ENCODE data around the gene RYR1. TPM values are rescaled to one million over a fixed set of nuclear protein-coding genes. Genes with fewer than 3 reads are reported as not detected.
"Not testable (repeated sequence)": the region's sequence is repeated elsewhere in the genome, so short reads cannot be mapped to it uniquely, and the experiment has no call there.

Gene RYR1
- total RNA-seq, 1 experiment from 2014 or later = not detected

DNA sequence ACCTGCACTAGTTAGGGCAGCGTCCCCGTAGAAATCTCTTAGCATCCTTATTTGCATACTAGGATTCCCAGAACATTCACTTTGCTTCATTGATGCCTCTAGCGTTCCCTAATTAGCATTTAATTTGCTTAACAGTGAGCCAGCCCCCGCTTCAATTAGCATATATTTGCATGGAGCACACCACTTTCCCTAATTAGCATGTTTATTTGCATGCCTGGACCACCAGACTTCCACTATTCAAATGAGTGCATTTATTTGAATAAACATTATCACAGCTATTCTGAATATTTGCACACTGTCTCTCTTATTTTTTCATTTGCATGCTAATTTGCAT is 69.6 kb downstream of the RYR1 start:
- Histone ChIP-seq H3K27ac (no peak overlapping the region), H3K4me3 (no peak overlapping the region), H3K27me3 (replicated peaks) (peaks cover 4% of the 10 kb centered on the region; the same call in 1 of the 2 replicates), H3K9me3 (replicated peaks) (no peaks in the 10 kb centered on the region), H3K4me1 (replicated peaks) (no peaks in the 10 kb centered on the region), H3K36me3 (no peaks in the 10 kb centered on the region)
- no peak for DNase-seq (ENCODE audit: low read depth in 1 of 2, low spot score in 2 of 2)

DNA sequence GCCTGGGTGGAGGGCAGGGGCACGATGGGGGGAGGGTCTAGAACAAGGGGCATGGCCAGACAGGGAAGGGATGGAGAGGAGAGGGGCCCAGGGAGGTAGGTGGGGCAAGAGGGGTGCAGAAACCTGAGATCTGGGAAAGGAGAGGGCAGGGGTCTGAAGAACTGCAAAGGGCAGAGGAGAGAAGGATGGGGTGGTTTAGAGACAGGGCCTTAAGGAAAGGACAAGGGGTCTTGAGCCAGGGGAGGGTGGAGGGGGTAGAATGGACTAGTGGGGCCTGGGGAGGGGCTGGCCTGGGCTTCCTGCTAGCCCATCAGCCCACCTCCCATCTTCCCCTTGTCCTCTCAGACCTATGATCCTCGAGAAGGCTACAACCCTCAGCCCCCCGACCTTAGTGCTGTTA is 72.5 kb downstream of the RYR1 start:
- Histone ChIP-seq H3K36me3 (no peaks in the 10 kb centered on the region), H3K4me3 (no peak overlapping the region), H3K27ac (no peak overlapping the region), H3K9me3 (replicated peaks) (no peaks in the 10 kb centered on the region), H3K27me3 (replicated peaks) (peaks cover 4% of the 10 kb centered on the region; the same call in 1 of the 2 replicates), H3K4me1 (replicated peaks) (no peaks in the 10 kb centered on the region)
- no peak for DNase-seq (ENCODE audit: low read depth in 1 of 2, low spot score in 2 of 2)

DNA sequence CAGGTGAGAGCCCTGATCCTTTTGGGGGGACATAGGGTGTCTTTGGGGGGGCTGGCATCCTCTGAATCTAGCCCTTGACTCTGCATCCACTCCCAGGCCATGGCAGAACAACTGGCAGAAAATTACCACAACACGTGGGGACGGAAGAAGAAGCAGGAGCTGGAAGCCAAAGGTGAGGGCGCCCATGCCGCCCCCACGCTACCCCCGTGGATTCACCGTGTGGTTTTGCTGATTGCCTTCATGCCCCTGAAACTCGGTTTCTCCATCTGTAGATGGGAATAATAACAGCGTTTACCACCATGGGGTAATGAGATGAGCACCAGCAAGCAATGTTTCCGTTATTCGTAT is 72.9 kb downstream of the RYR1 start:
- Histone ChIP-seq H3K27ac (no peak overlapping the region), H3K27me3 (replicated peaks) (peaks cover 4% of the 10 kb centered on the region; the same call in 1 of the 2 replicates), H3K4me3 (no peak overlapping the region), H3K36me3 (no peaks in the 10 kb centered on the region), H3K9me3 (replicated peaks) (no peaks in the 10 kb centered on the region), H3K4me1 (replicated peaks) (no peaks in the 10 kb centered on the region)
- no peak for DNase-seq (ENCODE audit: low read depth in 1 of 2, low spot score in 2 of 2)

- DNase-seq (ENCODE audit: low read depth in 1 of 2, low spot score in 2 of 2) = peak; percentile 20 to 67
- H3K36me3 ChIP-seq = no peaks in the 10 kb centered on the region
- H3K4me3 ChIP-seq = no peak overlapping the region
- H3K9me3 ChIP-seq (replicated peaks) = no peaks in the 10 kb centered on the region
- no peak overlapping the region for H3K27ac ChIP-seq
- H3K27me3 ChIP-seq (replicated peaks) = peaks cover 4% of the 10 kb centered on the region; the same call in 1 of the 2 replicates
- no peaks in the 10 kb centered on the region for H3K4me1 ChIP-seq (replicated peaks)
These were observed 73.4 kb downstream of the RYR1 start for GRCh38 chr19:38506723-38507550.

DNA sequence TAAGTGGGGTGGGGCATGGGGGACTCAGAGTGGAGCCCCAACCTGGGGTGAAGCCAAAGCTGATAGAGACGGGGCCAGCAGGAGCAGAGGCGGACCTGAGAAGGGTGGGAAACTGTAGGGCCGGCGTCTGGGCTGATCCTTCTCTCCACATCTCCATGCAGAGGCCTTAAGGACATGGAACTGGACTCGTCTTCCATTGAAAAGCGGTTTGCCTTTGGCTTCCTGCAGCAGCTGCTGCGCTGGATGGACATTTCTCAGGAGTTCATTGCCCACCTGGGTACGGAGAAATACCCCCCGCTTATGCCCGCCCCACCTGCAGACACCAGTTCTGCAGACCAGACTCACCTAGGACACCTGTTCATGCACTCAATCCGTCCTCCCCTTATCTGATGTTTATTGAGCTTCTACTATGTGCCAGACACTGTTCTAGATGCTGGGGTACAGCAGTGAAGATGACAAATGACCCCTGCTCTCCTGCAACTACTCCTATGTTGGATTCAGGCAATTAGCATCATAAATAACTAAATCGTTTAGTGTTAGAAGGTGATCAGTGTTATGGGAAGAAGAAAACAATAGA is 74.1 kb downstream of the RYR1 start:
- no peaks in the 10 kb centered on the region for H3K4me1 ChIP-seq (replicated peaks)
- H3K36me3 ChIP-seq = no peaks in the 10 kb centered on the region
- peaks cover 4% of the 10 kb centered on the region; the same call in 1 of the 2 replicates for H3K27me3 ChIP-seq (replicated peaks)
- H3K4me3 ChIP-seq = no peak overlapping the region
- no peak overlapping the region for H3K27ac ChIP-seq
- no peak for DNase-seq (ENCODE audit: low read depth in 1 of 2, low spot score in 2 of 2)
- no peaks in the 10 kb centered on the region for H3K9me3 ChIP-seq (replicated peaks)

- Histone ChIP-seq H3K36me3 (no peaks in the 10 kb centered on the region), H3K9me3 (replicated peaks) (no peaks in the 10 kb centered on the region), H3K27me3 (replicated peaks) (peaks cover 4% of the 10 kb centered on the region; the same call in 1 of the 2 replicates), H3K27ac (no peak overlapping the region), H3K4me1 (replicated peaks) (no peaks in the 10 kb centered on the region), H3K4me3 (no peak overlapping the region)
- no peak for DNase-seq (ENCODE audit: low read depth in 1 of 2, low spot score in 2 of 2)
These were observed 75.0 kb downstream of the RYR1 start for GRCh38 chr19:38508507-38508906.

DNA sequence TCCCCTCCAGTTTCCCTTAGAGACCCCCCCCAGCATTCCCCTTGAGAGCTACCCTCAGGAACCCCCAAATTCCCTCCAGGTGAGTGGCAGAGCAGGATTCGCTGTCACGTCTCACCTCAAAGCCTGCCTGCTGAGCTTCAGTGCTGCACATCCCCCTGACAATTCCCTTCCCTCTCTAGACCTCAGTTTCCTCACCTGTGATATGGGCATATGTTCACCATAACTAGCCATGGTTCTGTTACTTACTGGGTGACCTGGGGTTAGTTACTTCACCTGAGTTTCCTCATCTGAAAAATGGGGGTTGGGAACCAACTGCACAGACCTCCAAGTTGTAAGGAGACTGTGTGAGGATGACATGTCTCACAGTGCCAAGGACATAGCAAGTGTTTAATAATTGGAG is 75.5 kb downstream of the RYR1 start:
- no peaks in the 10 kb centered on the region for H3K4me1 ChIP-seq (replicated peaks)
- H3K27ac ChIP-seq = no peak overlapping the region
- DNase-seq (ENCODE audit: low read depth in 1 of 2, low spot score in 2 of 2) = no peak
- no peaks in the 10 kb centered on the region for H3K9me3 ChIP-seq (replicated peaks)
- no peak overlapping the region for H3K4me3 ChIP-seq
- H3K36me3 ChIP-seq = no peaks in the 10 kb centered on the region
- peaks cover 6% of the 10 kb centered on the region; the same call in 1 of the 2 replicates for H3K27me3 ChIP-seq (replicated peaks)

- Histone ChIP-seq H3K4me3 (no peak overlapping the region), H3K27me3 (replicated peaks) (peaks cover 4% of the 10 kb centered on the region; the same call in 1 of the 2 replicates), H3K36me3 (no peaks in the 10 kb centered on the region), H3K27ac (no peak overlapping the region), H3K4me1 (replicated peaks) (no peaks in the 10 kb centered on the region), H3K9me3 (replicated peaks) (no peaks in the 10 kb centered on the region)
- peak in 1 of 2 experiments; percentile 8 for DNase-seq (ENCODE audit: low read depth in 1 of 2, low spot score in 2 of 2)
These were observed 77.7 kb downstream of the RYR1 start for GRCh38 chr19:38511074-38511708.

- Histone ChIP-seq H3K27me3 (replicated peaks) (peaks cover 4% of the 10 kb centered on the region; the same call in 1 of the 2 replicates), H3K9me3 (replicated peaks) (no peaks in the 10 kb centered on the region), H3K4me3 (no peak overlapping the region), H3K4me1 (replicated peaks) (no peaks in the 10 kb centered on the region), H3K27ac (no peak overlapping the region), H3K36me3 (no peaks in the 10 kb centered on the region)
- no peak for DNase-seq (ENCODE audit: low read depth in 1 of 2, low spot score in 2 of 2)
These were observed 78.8 kb downstream of the RYR1 start for GRCh38 chr19:38512277-38512676.

DNA sequence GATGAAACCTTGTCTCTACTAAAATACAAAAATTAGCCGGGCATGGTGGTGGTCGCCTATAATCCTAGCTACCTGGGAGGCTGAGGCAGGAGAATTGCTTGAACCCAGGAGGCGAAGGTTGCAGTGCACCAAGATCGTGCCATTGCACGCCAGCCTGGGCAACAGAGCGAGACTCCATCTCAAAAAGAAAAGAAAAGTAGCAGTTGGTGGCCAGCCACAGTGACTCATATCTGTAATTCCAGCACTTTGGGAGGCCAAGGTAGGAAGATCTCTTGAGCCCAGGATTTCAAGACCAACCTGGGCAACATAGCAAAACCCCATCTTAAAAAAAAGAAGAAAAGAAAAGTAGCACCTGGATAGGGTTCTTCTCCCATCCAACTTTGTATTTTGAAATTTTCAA is 79.7 kb downstream of the RYR1 start:
- not testable (repeated sequence) for H3K27me3 ChIP-seq (replicated peaks); H3K4me3 ChIP-seq; H3K27ac ChIP-seq; H3K36me3 ChIP-seq; H3K4me1 ChIP-seq (replicated peaks); H3K9me3 ChIP-seq (replicated peaks); DNase-seq (ENCODE audit: low read depth in 1 of 2, low spot score in 2 of 2)

- Histone ChIP-seq H3K36me3 (no peaks in the 10 kb centered on the region), H3K4me3 (no peak overlapping the region), H3K27ac (no peak overlapping the region), H3K9me3 (replicated peaks) (no peaks in the 10 kb centered on the region), H3K27me3 (replicated peaks) (peaks cover 4% of the 10 kb centered on the region; the same call in 1 of the 2 replicates), H3K4me1 (replicated peaks) (no peaks in the 10 kb centered on the region)
- DNase-seq (ENCODE audit: low read depth in 1 of 2, low spot score in 2 of 2) = no peak
These were observed 80.3 kb downstream of the RYR1 start for GRCh38 chr19:38513762-38514167.

DNA sequence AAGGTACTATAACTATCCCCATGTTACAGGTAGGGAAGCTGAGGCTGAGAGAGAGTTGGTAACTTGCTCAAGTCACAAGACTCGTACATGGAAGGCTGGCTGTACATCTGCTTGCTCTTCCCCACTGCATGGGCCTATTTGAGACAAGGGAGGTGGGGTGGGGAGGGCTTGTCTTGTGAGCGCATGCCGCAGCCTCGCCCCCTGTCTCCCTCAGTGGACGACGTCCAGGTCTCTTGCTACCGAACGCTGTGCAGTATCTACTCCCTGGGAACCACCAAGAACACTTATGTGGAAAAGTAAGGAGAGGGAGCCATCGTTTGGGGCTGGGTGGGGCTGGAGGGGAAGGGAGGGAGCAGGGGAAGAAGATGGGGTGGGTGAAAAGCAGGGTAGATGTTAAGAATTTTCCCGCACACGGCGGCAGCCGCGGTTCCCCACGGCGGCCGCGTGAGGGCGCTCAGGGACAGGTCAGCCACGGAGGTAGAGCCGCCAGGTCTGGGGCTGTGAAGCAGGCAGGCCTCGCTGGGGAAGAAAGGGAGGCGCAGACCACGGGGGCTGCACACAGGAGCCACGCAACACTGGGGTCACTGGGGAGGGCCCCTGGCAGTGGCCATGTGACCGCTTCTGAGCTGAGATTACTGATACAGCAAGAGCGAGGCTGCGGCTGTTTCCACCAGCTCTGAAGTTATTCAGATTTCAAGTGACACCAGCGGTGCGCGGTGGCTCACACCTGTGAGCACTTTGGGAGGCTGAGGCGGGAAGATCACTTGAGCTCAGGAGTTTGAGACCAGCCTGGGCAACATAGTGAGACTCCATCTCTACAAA is 81.5 kb downstream of the RYR1 start:
- peaks cover 4% of the 10 kb centered on the region; the same call in 1 of the 2 replicates for H3K27me3 ChIP-seq (replicated peaks)
- no peak overlapping the region for H3K27ac ChIP-seq
- H3K4me1 ChIP-seq (replicated peaks) = no peaks in the 10 kb centered on the region
- H3K9me3 ChIP-seq (replicated peaks) = no peaks in the 10 kb centered on the region
- H3K36me3 ChIP-seq = no peaks in the 10 kb centered on the region
- peak in 1 of 2 experiments; percentile 50 for DNase-seq (ENCODE audit: low read depth in 1 of 2, low spot score in 2 of 2)
- no peak overlapping the region for H3K4me3 ChIP-seq

- no peak for DNase-seq (ENCODE audit: low read depth in 1 of 2, low spot score in 2 of 2)
- Histone ChIP-seq H3K4me3 (no peak overlapping the region), H3K36me3 (no peaks in the 10 kb centered on the region), H3K9me3 (replicated peaks) (no peaks in the 10 kb centered on the region), H3K4me1 (replicated peaks) (no peaks in the 10 kb centered on the region), H3K27ac (no peak overlapping the region), H3K27me3 (replicated peaks) (peaks cover 4% of the 10 kb centered on the region; the same call in 1 of the 2 replicates)
These were observed 82.4 kb downstream of the RYR1 start for GRCh38 chr19:38515896-38516295.
